HG03103 (cell line): ENCODE results near the gene TACC2.

Experiments used
- ATAC-seq: cut with Tn5 transposase; IDR thresholded peaks from one replicate; pipeline ENCODE4 v1.9.1; 2021; ENCODE audit warnings: low read depth; ENCODE audit not compliant: unreplicated experiment

TACC2 gene

GRCh38 chr10:122139627-122140170 lies 150.7 kb downstream of the TACC2 start:
- no peak for ATAC-seq

- no peak for ATAC-seq
These were observed 151.5 kb downstream of the TACC2 start for GRCh38 chr10:122140461-122140902.

DNA sequence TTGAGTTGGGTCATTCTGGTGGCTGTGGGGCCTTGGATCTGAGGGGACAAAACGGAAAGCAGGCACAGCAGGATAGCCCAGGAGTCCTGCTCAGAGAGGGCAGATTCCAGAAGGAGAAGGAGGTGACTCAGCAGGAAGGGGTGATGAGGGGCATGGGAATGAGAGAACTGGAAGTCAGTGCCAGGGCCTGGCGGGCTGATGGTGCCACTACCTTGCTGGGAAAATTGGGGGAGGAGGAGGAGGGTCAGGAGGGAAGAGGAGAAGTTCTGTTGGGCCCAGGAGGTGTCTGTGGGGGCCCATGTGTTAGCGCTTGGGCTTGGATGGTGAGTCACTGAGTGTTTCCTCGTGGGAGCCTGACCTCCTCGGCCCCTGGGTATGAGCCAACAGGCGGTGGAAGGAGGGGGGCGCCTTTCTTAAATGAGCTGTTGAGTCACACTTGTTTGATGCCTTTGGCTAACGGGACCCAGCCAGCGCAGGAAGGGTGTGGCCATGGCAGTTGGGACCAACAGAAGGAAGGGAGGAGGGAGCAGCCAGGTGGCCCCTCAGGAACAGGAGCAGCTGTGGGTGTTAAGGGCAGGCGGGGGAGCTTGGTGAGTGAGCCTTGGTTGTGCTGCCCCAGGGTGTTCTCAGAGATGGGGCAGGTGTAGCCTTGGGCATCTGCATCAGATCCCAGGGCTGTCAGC lies 152.1 kb downstream of the TACC2 start:
- ATAC-seq: no peak

GRCh38 chr10:122141821-122142640 lies 153.1 kb downstream of the TACC2 start:
- ATAC-seq: no peak

DNA sequence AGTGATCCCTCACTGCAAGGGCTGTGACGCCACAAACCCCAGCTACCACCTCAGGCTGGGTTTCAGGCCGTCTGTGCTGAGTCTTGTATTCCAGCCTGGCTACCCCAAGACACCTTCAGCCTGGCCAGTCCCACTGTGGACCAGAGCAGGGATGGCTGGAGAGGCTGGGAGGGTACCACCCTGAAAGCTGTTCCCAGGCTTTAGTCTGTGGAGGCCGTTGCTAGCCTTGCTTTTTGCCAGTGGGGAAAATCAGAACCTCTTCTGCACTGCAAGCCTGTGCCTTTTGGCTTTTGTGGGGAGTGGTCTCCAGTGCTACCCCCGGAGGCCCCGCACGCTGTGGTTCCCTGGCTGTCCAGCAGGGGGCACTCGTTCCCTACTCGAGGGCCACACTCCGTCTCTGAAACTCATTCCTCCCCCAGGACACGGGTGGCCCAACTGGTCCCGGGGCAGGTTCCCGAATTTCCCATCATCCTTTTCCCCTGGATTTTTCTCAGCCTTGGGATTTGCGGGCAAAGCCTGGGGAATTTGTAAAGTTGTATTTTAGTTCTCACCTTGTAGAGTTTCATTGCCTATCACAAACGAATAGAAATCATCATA lies 153.8 kb downstream of the TACC2 start:
- ATAC-seq: no peak

DNA sequence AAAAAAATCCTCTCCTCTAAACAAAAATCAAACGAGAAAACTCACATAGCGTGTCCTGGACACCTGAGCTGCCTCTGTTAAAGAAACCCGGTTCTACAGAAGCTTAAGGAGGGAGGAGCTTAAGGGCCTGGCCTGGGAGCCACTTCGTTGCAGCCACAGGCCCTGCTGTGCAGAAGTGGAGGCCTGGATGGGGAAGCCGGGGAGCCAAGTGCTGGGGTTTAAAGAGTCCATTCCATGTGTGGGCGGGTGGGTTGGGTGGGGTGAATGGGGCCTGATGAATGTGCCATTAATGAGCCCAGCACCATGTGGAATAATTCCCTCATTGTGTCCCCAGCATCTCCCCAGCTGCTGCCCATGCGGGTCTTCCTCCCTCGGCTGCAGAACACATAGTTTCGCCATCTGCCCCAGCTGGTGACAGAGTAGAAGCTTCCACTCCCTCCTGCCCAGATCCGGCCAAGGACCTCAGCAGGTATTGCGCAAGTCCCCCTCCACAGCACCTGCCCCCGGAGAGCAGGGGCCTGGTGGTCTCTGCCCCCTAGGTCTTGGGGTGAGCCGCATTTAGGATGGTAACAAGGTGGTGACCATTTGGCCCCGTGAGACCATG lies 154.4 kb downstream of the TACC2 start:
- no peak for ATAC-seq

DNA sequence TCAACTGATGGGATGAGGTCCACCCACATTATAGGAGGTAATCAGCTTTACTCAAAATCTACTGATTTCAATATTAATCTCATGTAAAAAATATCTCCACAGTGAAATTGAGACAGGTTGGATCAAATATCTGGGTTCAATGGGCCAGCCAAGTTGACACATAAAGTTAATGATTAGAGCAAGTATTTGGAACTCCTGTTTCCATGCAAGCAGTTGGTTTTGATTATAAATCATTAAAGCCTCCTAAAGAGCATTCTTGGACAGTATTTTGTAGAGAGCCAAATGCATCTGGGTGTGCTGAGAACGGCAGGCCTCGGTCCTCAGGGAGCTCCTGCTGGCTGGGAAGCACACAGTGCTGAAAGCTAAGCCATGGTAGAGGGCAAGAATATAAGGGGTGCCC lies 155.2 kb downstream of the TACC2 start:
- no peak for ATAC-seq

- no peak for ATAC-seq
These were observed 156.2 kb downstream of the TACC2 start for GRCh38 chr10:122145113-122145512.

DNA sequence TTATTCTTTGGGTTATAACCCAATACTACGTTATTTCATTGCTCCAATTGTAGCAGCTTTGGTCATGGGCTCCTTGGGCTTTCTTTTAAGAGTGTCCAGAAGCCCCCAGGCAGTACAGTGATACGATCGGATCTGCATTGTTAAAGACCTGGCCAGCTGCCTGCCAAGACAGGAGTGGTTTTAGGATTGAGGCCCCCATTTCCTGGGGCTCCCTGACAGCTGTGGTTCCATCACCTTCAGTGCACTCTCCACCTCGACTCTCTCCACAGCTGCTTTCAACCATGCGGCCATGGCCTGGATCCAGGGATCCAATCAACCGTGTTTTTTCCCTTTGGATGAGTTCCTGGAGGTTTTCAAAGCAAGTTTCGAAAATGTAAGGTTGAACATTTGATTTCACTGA lies 158.7 kb downstream of the TACC2 start:
- no peak for ATAC-seq

GRCh38 chr10:122148876-122149560 lies 160.1 kb downstream of the TACC2 start:
- no peak for ATAC-seq

GRCh38 chr10:122149561-122150505 lies 160.9 kb downstream of the TACC2 start:
- no peak for ATAC-seq

DNA sequence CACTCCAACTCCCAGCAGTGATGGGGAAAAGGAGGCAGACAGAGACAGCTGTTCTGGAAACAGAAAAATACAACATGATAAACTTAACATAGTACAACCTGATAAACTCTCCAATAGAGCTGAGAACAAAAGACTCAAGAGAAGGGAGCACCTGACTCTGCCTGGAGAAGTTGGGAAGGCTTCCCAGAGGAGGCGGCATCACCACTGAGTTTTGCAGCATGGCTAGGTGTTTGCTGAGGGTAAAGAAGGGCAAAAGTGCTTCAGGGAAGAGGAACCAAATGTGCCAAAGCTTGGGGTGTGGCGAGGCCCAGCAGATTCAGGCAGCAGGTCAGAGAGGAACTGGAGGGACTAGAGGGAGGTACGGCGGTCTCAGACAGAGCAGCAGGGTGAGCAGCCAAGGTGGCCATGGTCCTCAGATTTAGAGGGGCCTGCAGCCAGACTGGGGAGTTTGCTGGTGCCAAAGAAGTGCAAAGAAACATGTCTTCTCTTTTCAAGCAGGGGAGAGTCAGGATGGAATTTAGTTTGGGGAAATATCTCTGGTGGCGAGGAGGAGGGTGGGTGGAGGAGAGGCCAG lies 162.2 kb downstream of the TACC2 start:
- no peak for ATAC-seq

DNA sequence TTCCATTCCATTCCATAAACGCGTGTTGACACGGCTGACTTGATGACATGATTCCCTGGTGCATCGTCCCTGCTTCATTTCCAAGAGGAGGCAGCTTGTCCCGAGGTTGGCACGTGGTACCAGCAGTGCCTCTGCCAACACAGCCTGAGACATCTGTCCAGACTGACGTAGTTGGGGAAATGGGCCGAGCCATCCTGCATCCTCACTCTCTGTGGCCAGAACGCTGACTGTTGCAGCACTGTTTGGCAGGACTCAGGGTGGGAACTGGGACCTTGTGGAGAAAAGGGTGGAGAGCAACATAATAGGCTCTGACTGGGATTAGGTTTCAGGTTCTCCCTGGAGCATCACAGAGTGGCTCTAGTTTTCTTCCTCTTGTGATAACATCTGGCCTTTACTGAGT lies 163.6 kb downstream of the TACC2 start:
- no peak for ATAC-seq

GRCh38 chr10:122154031-122154544 lies 165.1 kb downstream of the TACC2 start:
- ATAC-seq: no peak

- no peak for ATAC-seq
These were observed 165.8 kb downstream of the TACC2 start for GRCh38 chr10:122154545-122155366.

DNA sequence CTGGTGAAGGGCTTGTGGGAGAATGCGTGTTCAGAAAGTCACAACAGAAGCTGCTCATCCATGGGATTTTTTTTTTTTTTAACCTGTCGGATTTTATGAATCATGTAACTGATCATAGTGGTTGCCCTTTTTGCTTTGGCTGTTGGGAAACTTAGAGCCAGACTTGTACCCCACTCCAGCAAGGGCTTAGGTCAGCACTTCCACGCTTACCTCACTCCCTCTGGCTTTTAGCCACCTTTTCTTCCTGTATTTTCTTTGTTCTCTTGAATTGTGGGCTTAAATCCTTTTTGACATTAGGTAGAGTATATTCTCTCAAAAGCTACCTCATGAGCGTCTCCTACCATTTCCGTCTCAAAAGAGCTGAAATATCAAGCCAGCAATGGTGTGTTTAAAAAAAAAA lies 168.5 kb downstream of the TACC2 start:
- ATAC-seq: no peak

- ATAC-seq: no peak
These were observed 169.4 kb downstream of the TACC2 start for GRCh38 chr10:122158362-122158761.
